ENCODE data around the gene BLM.

GRCh38 chr15:90836296-90836871, 119.2 kb downstream of the BLM start:
- TF ChIP-seq EP300 (IDR thresholded peaks at IDR 0.05) (no peak), CTCF (IDR thresholded peaks at IDR 0.05) (no peak), POLR2AphosphoS5 (IDR thresholded peaks at IDR 0.05) (no peak), POLR2A (IDR thresholded peaks at IDR 0.05) (no peak)
